ENCODE results near the gene SCARF1.

The SCARF1 gene

DNA sequence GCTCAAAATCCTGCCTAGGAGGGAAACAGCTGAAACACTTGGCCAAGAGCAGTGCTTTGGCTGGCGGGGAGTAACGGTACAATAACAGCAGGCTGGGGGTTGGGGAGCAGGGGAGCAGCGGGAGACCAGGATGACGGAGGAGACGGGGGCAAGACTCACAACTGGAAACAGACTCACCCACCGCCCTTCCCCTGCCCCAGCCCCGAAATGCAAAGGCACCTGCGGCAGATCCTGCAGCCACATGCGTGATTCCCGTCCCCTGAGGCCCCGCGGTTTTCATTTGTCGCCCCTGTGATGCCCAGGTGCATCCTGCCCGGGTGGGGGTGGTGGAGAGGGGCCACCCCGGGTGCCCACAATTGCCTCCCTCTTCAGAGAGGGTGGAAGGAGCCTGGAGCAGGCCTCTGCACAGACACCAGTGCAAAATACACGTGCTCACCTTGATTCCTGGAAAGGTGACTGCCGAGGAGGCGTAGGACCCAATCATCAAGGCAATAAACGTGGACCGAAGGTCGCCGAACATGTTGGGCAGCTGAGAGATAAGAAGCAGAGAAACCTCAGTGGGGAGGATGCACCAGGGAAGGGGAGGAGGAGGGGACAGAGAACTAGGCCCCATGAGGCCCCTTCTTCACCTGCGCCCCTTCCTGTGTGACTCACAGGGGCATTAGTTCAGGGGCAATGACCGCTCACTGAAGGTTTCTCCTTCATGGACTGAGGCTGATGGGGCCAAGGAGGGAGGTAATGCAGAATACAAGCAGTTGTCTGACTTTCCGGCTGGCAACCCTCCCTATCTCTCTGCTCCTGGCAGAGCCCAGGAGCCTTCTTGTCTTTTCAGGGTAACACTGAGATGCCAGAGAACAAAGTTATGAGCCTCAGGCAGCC is 52.5 kb downstream of the SCARF1 start:
- no peak for DNase-seq

DNA sequence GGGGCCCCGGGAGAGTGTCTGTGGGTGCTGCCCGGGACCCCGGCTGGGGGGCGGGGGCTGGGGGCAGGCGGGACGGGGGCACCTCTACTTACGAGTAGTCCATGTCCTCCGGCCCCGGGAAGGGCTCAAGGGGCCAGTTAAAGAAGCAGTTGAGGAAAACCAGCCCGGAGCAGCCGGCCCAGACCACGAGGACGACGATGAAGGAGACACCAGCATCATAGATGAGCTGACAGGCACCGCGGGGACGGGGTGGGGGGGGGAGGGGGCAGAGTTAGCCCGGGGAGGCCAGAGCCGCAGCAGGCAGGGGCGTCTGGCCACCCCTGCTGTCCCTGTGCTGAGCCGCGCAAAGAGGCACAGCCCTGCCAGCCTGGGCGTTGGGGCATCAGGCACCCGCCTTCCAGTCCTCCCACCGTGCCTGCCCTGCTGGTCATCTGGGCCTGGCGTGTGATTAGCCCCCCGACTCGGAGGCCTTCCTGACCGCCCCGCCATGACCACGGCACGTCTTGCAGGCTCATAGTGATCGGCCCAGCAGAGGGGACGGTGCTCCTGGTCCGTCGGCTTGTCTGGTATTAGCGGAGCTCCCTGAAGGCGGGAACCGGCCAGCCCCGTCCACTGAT is 54.0 kb downstream of the SCARF1 start:
- no peak for DNase-seq

DNA sequence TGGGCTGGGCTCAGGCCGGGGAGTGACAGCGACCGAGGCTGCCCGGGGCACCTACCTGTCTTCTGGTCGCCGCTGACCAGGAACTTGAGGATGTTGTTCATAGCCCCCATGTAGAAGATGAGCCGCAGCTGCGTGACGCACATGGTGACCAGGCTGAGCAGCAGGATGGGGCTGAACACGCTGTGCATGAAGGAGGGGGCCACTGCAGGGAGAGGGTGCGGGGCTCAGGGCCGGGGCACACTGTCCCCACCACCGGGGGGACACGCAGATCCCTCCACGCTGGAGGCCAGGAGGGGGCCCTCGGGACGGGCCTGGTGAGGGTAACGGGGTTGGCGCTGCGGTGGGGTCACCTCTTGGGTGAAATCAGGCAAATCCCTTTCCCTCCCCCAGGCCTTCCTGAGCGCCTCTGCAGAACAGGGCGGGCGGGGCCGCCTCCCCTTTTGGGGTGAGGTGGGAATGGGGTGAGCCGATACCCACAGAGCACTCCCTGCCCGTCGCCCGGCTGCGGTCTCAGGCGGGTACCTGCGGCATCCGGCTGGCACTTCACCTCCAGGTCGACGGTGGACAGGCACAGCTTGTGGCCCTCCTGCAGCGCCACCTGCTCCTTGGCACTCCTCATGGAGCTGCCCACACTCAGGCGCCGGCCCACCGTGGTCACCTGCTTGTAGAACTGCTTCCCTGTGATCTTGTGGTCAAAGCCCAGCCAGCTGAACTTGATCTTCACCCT is 54.6 kb downstream of the SCARF1 start:
- DNase-seq: no peak

DNA sequence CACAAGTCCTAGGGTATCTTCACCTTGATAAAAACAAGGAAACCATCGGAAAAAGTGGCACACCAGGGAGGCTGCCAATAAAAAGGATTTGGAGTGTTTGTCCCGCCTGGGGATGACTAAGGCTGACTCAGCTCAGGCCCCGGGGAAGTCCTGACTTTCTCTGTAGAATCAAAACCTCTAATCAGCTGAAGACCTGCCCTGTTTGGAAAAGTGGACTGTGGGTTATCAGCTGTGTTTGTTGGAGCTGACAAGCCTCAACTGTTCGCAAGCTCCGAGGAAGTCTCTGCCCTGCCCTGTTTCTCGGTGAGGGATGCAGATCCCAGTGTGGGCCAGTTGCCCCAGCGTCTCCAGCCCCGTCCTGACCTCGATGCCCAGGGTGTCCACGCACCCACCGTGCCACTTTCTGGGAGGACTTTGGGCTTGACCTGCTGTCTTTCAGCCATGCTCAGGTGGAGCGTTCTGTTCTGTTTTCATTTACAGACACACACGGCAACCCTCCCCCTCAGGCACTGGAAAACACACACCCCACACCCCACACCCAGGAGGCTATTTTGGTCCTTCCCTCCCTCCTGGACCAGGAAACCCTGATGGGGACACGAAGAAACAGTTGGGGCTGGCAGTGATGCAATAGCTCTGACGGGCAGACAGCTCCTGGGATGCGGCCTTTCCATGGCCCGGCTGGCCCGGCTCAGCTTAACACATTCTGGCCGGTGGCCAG is 55.3 kb downstream of the SCARF1 start:
- no peak for DNase-seq

DNA sequence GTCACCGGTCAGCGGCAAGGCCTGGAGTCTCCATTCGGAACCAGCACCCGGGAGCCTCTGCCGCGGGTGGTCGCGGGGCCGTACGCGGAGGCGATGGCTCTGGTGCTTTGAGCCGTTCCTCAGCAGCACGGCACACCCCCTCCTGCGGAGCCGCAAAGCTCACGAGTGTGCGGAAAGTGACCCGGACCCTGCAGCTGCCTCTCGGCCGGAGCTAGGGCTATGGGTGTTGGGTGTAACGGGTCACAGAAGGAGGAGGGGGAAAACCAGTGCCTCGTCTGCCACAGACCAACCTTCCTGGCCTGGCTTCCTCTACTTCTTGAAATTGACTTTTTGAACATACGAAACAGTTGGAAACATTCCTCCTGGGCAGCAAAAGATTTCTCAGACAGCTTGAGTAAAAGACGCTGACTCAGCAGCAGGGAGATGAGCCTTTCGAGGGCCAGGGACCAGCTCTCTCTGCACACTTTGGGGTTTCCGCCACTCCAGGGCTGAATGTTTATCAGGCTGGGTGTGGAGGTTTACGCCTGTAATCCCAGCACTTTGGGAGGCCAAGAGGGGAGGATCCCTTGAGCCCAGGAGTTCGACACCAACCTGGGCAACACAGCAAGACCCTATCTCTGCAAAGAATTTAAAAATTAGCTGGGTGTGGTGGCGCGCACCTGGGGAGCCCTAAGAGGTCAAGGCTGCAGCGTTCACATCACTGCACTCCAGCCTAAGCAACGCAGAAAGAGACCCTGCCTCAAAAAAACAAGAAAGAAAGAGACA is 56.5 kb downstream of the SCARF1 start:
- DNase-seq: no peak

DNA sequence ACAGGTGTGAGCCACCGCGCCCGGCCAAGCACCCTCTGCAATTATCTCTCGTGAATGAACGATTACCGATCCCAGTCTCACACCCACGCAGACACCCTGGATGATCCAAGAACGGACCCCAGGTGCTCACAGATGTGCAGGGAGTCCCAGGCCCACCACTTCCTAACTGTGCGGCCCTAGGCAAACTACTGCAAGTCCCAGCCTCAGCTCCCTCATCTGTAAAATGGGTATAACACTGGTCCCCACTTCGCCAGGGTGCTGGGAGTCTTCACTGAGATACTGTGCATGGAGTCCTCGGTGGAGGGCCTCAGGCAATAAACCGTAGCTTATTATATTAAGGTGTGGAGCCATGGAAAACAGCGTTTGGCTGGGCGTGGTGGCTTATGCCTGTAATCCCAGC is 61.4 kb downstream of the SCARF1 start:
- DNase-seq: no peak

All from NCI-H1092 (cell line).